Muscle of arm (tissue), 12 donors: ENCODE measurements around the gene KSR1. TPM values are rescaled to one million over a fixed set of nuclear protein-coding genes. Genes with fewer than 3 reads are reported as not detected.
A peak's percentile ranks its signal among the peaks of the same experiment; 100 is the strongest.

ENCODE experiments used
- DNase-seq: peaks from one replicate; pipeline ENCODE4 v3.0.0-alpha.2; 2013
- polyA plus RNA-seq, 12 donors: library from polyadenylated mRNA; unstranded; fragments of 120-200 nt; gene quantifications; one replicate each; pipeline ENCODE4 v1.2.1, GENCODE V29; 2013; ENCODE audit not compliant: insufficient read length in 12 of 12

Gene KSR1
- polyA plus RNA-seq, 12 donors = 61.7 to 121 (median 95.5) TPM; not detected in 1

- DNase-seq = no peak
These were observed 56.5 kb downstream of the KSR1 start for GRCh38 chr17:27512511-27513346.

GRCh38 chr17:27513849-27514248, 57.6 kb downstream of the KSR1 start:
- no peak for DNase-seq

GRCh38 chr17:27514595-27515413, 58.6 kb downstream of the KSR1 start:
- no peak for DNase-seq

- no peak for DNase-seq
These were observed 61.8 kb downstream of the KSR1 start for GRCh38 chr17:27518048-27518447.

DNA sequence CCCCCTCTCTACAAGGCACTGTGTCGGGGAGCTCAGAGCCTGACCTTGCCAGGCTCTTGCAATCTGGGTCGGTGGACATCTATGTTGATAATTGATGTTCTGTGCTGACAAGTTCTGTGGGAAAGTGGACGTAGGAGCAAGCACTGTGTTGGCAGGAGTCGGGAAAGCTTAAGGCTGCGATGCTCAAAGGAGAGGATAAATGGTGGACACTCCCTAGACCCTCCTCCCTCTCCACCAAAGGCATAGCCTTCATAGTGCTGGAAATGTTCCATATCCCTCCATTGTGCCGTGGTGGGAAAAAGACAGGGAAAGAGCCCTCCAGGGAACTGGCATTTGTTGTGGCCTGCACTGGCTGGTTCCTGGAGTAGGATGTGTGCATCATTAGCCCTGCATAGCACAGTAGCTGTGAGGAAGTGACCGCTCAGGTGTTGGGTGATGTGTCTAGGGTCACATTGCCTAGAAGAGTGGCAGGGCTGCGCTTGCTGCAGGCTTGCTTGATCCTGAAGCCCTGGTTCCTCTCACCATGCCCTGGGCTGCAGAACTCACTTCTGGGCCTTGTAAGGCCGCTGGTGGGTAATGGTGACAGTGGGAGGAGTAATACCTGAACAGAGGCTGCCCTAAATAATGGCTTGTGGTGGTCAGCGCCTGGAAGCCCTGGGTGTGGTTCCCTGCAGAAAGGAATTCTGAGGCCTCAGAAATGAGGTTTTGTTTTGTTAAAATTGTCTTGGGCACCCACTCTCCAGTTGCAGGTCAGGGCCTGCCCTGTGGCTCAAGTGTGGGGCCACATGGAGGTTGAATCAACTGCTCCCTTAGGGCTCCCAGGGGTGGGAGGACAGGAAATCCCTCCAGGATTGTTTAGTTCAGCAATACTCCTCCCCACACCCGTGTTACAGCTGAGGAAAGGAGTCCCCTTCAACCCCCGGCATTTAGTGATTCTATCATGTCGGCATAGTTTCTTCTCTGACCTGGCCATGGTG, 62.6 kb downstream of the KSR1 start:
- no peak for DNase-seq

GRCh38 chr17:27519550-27519949, 63.3 kb downstream of the KSR1 start:
- DNase-seq = no peak

DNA sequence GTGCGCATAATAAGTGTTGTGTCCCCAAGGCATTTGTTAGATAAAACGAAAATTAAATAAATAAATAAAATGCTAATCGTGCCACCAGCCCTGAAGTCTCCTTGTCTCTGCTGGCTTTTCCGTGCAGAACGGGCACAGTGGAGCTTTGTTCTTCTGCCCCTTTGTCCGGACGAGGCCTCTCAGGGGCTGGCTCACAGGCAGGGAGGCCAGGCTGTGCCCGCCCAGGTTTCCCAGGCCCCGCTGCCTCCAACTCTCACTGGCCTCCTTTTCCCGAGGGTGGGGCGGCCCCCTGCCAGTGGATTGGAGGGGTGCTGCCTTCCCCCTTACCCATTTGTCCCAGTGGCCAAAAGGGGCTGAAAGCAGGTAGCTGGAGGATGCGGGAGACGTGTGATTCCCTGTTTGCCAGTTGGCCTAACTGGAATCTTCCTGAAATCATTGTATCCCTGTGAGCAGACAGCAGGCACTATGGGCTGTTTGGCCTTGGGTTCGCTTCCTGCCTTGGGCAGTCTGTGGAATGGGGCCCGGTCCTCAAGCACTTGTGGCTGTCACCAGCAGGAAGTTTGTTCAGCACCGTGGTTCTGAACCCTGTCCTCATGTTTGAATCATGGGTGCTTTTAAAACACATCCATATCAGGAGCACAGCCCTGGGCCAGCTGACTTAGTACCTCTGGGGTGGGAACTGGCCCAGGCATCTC, 64.4 kb downstream of the KSR1 start:
- DNase-seq = no peak

DNA sequence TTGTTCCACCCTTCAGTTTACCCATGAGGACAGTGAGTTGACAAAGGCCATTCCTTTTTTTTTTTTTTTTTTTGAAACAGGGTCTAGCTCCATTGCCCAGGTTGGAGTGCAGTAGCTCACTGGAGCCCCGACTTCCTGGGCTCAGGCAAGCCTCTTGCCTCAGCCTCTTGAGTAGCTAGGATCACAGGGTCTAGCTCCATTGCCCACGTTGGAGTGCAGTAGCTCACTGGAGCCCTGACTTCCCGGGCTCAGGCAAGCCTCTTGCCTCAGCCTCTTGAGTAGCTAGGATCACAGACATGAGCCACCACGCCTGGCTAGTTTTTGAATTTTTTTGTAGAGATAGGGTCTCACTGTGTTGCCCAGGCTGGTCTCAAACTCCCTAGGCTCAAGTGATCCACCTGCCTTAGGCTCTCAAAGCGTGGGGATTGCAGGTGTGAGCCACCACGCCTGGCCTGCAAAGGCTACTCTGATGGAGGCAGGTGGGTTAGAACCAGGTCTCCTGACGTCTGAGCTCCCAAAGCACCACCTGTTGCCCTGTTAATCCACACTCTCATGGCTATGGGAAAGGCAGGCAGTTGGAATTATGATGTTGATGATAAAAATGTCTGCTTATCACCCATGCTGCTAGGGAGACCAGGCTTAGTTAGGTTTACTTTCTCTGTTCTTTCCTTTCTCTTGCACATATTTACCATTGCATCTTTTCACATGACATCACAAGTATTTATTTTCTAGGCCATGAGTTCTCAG, 65.2 kb downstream of the KSR1 start:
- DNase-seq = no peak

DNA sequence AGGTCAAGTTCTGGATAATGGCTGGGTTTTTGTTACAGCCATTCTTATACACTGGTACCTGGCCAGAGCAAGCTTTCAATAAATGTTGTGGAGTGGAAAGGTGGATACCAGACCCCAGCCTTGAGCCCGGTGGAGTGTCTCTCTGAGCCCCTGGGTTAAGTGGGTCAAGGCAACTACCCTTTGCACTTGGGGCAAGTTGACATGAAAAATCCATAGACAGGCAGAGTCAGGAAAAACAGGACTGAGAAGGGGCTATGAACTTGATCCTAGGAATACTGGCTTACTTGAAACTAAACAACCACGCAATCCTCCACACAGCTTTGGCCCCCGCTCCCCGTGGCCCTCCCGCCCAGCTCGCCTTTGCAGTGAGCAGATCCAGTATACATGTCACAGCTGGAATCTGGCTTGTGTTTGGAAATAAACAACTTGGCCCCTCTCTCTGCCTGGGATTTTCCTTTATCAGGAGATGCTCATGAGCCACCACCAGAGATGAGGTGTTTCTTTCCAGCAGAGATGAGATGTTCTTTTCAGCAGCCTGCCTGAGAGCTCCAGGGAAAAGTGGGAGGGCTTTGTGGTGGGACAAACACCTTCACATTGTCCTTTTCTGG, 65.9 kb downstream of the KSR1 start:
- DNase-seq = no peak

- DNase-seq = no peak
These were observed 67.5 kb downstream of the KSR1 start for GRCh38 chr17:27523712-27524111.

DNA sequence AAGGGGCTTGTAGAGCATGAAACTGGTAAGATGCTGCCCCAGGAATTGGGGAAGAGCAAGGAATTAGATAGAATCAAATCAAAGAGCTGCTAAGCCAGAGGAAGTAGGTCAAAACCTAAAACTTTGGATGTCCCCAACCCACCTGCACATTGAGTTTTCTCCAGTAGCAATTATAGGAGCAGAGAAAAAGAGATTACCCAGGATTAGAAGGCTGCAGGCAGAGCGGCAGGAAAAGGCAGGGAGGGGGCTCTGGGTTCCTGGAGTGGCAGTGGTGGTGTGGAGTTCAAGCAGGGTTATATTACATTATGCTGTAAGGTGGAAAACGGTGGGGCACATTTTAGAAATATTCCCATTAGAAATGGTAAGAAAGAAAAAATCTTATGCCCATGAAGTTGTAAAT, 68.3 kb downstream of the KSR1 start:
- DNase-seq = no peak

DNA sequence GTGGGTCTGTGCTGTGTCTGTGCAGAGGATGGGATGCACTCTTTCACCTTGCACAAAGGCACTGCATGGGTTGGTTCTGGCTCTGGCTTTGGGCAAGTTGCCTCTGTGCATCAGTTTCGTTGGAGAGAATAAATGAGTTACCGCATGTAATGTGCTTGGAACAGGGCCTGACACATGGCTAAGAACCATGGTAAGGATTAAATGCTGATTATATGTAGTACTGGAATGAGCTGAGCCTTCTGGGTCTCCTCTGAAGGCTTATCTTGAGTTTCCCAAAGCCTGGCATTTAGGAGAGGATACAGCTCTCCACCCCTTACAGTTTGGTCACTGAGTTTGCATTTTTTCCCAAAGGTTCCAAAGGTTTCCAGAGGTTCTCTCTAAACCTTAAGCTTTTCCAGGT, 69.1 kb downstream of the KSR1 start:
- DNase-seq = no peak

DNA sequence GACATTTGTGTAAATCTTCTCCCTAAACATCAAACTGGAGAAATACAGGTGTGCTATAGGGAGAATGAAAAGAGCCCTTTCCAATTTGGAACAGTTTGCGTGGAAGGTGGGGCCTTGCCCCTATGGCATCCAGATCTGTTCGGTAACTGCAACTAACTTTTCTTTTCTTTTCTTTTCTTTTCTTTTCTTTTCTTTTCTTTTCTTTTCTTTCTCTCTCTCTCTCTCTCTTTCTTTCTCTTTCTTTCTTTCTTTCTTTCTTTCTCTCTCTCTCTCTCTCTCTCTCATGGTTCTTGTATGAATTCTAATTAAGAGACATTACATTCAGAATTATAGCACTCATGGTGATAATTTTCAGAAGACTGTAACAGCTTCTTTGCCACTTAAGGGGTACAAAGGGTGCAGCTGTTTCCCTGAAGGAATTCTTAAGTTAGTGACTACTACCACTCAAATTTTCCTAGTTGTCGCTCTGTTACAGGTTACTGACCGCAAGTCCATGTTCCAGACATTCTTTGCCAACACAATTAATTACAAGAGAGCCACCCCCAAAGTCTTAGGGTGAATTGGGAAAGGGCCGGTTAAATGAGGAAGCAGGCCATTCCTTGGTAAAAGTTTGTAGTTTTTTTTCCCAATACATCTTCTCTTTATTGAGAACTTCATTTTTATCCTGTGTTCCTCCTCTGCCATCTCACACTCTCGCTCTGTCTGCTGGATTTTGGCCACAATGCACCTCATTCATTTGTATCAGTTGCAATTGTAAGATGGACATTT, 69.8 kb downstream of the KSR1 start:
- no peak for DNase-seq

GRCh38 chr17:27526604-27527002, 70.4 kb downstream of the KSR1 start:
- DNase-seq = peak; percentile 48

- DNase-seq = no peak
These were observed 73.1 kb downstream of the KSR1 start for GRCh38 chr17:27529230-27529796.

GRCh38 chr17:27530764-27531391, 74.6 kb downstream of the KSR1 start:
- DNase-seq = no peak

GRCh38 chr17:27531469-27531961, 75.3 kb downstream of the KSR1 start:
- DNase-seq = no peak
